Endothelial cell of umbilical vein (primary cell): Measurements from ENCODE around the gene AMN. TPM values are rescaled to one million over a fixed set of nuclear protein-coding genes. Genes with fewer than 3 reads are reported as not detected.

Experiments used
- BruUV-seq: library from RNA; stranded (reverse); fragments of 400-500 nt; replicated peaks from 2 replicates; lab custom pipeline; 2021; lab: Mats Ljungman, UMichigan
- CTCF ChIA-PET: fragments of 300-600, 350-600 bp; sonication (Branson Sonifier 250); formaldehyde crosslinking; loops from one replicate; lab custom pipeline; 2021; ENCODE audit warnings: antibody characterized with exemption, inconsistent platforms; lab: Charles Lee
- POLR2A ChIA-PET: fragments of 300-600, 350-600 bp; sonication (Branson Sonifier 250); formaldehyde crosslinking; loops from one replicate; lab custom pipeline; 2021; ENCODE audit warnings: antibody characterized with exemption, inconsistent platforms; lab: Charles Lee
- DNase-seq: peaks from one replicate; pipeline ENCODE4 v3.0.0-alpha.2; 2011; ENCODE audit warnings: low read depth, low spot score
- FAIRE-seq: peaks from 2 replicates; lab custom pipeline; 2011; peaks lifted over from hg19 to GRCh38; lab: Jason Lieb, UNC
- H2AFZ ChIP-seq: 2 replicates; pipeline ENCODE4 v1.6.0; 2012; ENCODE audit warnings: low read depth, low read length, control low read depth, inconsistent platforms
- H3K27ac ChIP-seq: 2 replicates; pipeline ENCODE4 v1.5.1; 2011; ENCODE audit warnings: low read depth, mild to moderate bottlenecking, control low read depth, low read length, moderate library complexity; ENCODE audit not compliant: insufficient read depth
- H3K27me3 ChIP-seq, 2 experiments: 2 replicates each; pipeline versions ENCODE4 v1.6.0 to v1.6.1; 2011; ENCODE audit warnings: low read length in 2 of 2, mixed read lengths in 1 of 2; ENCODE audit not compliant: control insufficient read depth in 2 of 2, insufficient read depth in 2 of 2
- H3K36me3 ChIP-seq, 2 experiments: 2 replicates in 1 of 2; 3 replicates in 1 of 2; pipeline ENCODE4 v1.5.1; 2011; ENCODE audit warnings: low read length in 2 of 2, mild to moderate bottlenecking in 1 of 2, moderate library complexity in 1 of 2; ENCODE audit not compliant: control insufficient read depth in 2 of 2, insufficient read depth in 2 of 2; ENCODE audit errors: extremely low read depth in 1 of 2
- H3K4me1 ChIP-seq: 3 replicates; pipeline ENCODE4 v1.5.1; 2011; ENCODE audit warnings: mild to moderate bottlenecking, low read length; ENCODE audit not compliant: control insufficient read depth, insufficient read depth; ENCODE audit errors: extremely low read depth
- H3K4me2 ChIP-seq: 2 replicates; pipeline ENCODE4 v1.6.1; 2011; ENCODE audit warnings: low read length, control low read depth, mixed read lengths; ENCODE audit not compliant: insufficient read depth
- H3K4me3 ChIP-seq, 3 experiments: fragments of 200-600 bp in 1 of 3; sonication (generic), shearing (Covaris generic) in 1 of 3; replicated peaks in 1 of 3; 2 replicates each; pipeline ENCODE4 v1.5.1; 2011 to 2016; ENCODE audit warnings: control low read depth in 3 of 3, low read length in 3 of 3, mild to moderate bottlenecking in 2 of 3, inconsistent platforms in 1 of 3, low read depth in 1 of 3, moderate library complexity in 1 of 3; ENCODE audit not compliant: insufficient read depth in 1 of 3
- H3K79me2 ChIP-seq: 2 replicates; pipeline ENCODE4 v1.6.0; 2012; ENCODE audit warnings: low read length, inconsistent platforms; ENCODE audit not compliant: control insufficient read depth, insufficient read depth
- H3K9ac ChIP-seq: replicated peaks from 2 replicates; pipeline ENCODE3; 2011; ENCODE audit warnings: low read length, control low read depth; ENCODE audit not compliant: insufficient read depth; ENCODE audit errors: extremely low read depth
- H3K9me1 ChIP-seq: replicated peaks from 3 replicates; pipeline ENCODE4 v1.6.0; 2011; ENCODE audit warnings: mild to moderate bottlenecking, low read length; ENCODE audit not compliant: control insufficient read depth, insufficient read depth; ENCODE audit errors: extremely low read depth
- H3K9me3 ChIP-seq: replicated peaks from 2 replicates; pipeline ENCODE4 v1.5.1; 2012; ENCODE audit warnings: low read length, inconsistent platforms; ENCODE audit not compliant: control insufficient read depth, insufficient read depth
- H4K20me1 ChIP-seq: replicated peaks from 2 replicates; pipeline ENCODE3; 2011; ENCODE audit warnings: mild to moderate bottlenecking, low read length; ENCODE audit not compliant: control insufficient read depth, insufficient read depth; ENCODE audit errors: extremely low read depth
- CTCF ChIP-seq, 2 donors: IDR thresholded peaks; 1 replicate in 1 of 2; 2 replicates in 1 of 2; pipeline ENCODE4 v1.5.1; 2011; ENCODE audit warnings: low read length in 2 of 2, mild to moderate bottlenecking in 2 of 2, moderate library complexity in 2 of 2, control low read depth in 1 of 2, inconsistent platforms in 1 of 2, low read depth in 1 of 2; ENCODE audit not compliant: insufficient read depth in 1 of 2; ENCODE audit errors: extremely low read depth in 1 of 2
- FOS ChIP-seq: IDR thresholded peaks from 2 replicates; pipeline ENCODE4 v1.6.1; 2011; ENCODE audit warnings: mild to moderate bottlenecking, low read length, moderate library complexity, borderline replicate concordance; ENCODE audit not compliant: insufficient read depth
- POLR2AphosphoS5 ChIP-seq: IDR thresholded peaks from 2 replicates; pipeline ENCODE4 v1.6.1; 2012; ENCODE audit warnings: low read depth, mild to moderate bottlenecking, control low read depth, low read length, moderate library complexity; ENCODE audit not compliant: insufficient read depth
- dilution Hi-C: fragments of 300-500 bp; cut with MboI; formaldehyde crosslinking; loops from one replicate; pipeline ENCODE4 v1.15.0; 2019; ENCODE audit warnings: low sequenced_read_pairs; ENCODE audit not compliant: extremely low pct_ligation_motif_present
- intact Hi-C: fragments of 100-400 bp; cut with micrococcal nuclease; formaldehyde crosslinking; loops from one replicate; pipeline ENCODE4 v1.10.0; 2022
- polyA plus RNA-seq, 4 experiments: library from polyadenylated mRNA; depleted of rRNA in 3 of 4; stranded (reverse) in 3 of 4; unstranded in 1 of 4; fragments of >200 nt; gene quantifications; 2 replicates each; pipeline versions ENCODE4 v1.2.1 to v1.2.3, GENCODE V29; 2011 to 2012; ENCODE audit warnings: missing spikeins in 1 of 4
- total RNA-seq: library from RNA; stranded (reverse); gene quantifications from 2 replicates; pipeline ENCODE4 v1.2.3, GENCODE V29; 2021

Gene AMN
- total and polyA plus RNA-seq, 2 donors (not counting 3 experiments of a cell fraction or from before 2014, with no cell fraction given), result 0.03 TPM; not detected in 1

- Histone ChIP-seq H3K9me3 (no peaks in the 10 kb centered on the region), H3K4me1 (no peaks in the 10 kb centered on the region), H3K27ac (no peak overlapping the region), H3K4me3 (no peak overlapping the region), H3K27me3 (no peaks in the 10 kb centered on the region), H3K4me2 (no peak overlapping the region), H3K36me3 (peaks cover 25 to 81% of the 10 kb centered on the region in 2 experiments), H3K9me1 (no peaks in the 10 kb centered on the region), H3K9ac (no peak overlapping the region), H4K20me1 (no peaks in the 10 kb centered on the region), H3K79me2 (no peaks in the 10 kb centered on the region), H2AFZ (no peak overlapping the region)
- intact Hi-C loops (no loop called here), dilution Hi-C loops (no loop called here)
- ChIA-PET CTCF (interaction anchor here (0.8 kb wide), 1 partner anchor 250 kb away, joined by 3 read pairs; no protein-coding TSS in a partner anchor), POLR2A (no interaction called here)
- no peak for FAIRE-seq
- DNase-seq, result no peak
- BruUV-seq, result no TSS peak
- TF ChIP-seq POLR2AphosphoS5, result no peak
- TF ChIP-seq CTCF (IDR thresholded peaks at IDR 0.05; ENCODE audit: extremely low read depth in 1 of 2, insufficient read depth in 1 of 2, low read depth in 1 of 2, low read length in 2 of 2), result no peak
- TF ChIP-seq FOS, result no peak
These were observed 22.2 kb downstream of the AMN start for GRCh38 chr14:102944448-102945330.
